ENCODE results near the gene DENND6B. TPM values are rescaled to one million over a fixed set of nuclear protein-coding genes. Genes with fewer than 3 reads are reported as not detected.
"Not testable (repeated sequence)": the region's sequence is repeated elsewhere in the genome, so short reads cannot be mapped to it uniquely, and the experiment has no call there.

The DENND6B gene
- polyA plus RNA-seq, 3 donors = 2.0 to 4.0 (median 2.5) TPM

- 8 to 13% (median 10%) methylated on average over 24 to 26 of the region's 26 CpGs for WGBS, 3 donors
- no peak overlapping the region for H3K27ac ChIP-seq (ENCODE audit: low read depth, low read length)
These were observed 15.3 kb upstream of the DENND6B start for GRCh38 chr22:50341977-50342650.

GRCh38 chr22:50339945-50340879, 13.4 kb upstream of the DENND6B start:
- no peak overlapping the region for H3K27ac ChIP-seq (ENCODE audit: low read depth, low read length)
- 77 to 84% (median 78%) methylated on average over 12 of the region's 12 CpGs for WGBS, 3 donors

GRCh38 chr22:50338860-50339462, 12.1 kb upstream of the DENND6B start:
- 95 to 98% (median 97%) methylated on average over 4 of the region's 4 CpGs for WGBS, 3 donors
- H3K27ac ChIP-seq (ENCODE audit: low read depth, low read length) = no peak overlapping the region

GRCh38 chr22:50338042-50338573, 11.3 kb upstream of the DENND6B start:
- H3K27ac ChIP-seq (ENCODE audit: low read depth, low read length) = no peak overlapping the region
- 98 to 99% (median 98%) methylated on average over 5 of the region's 5 CpGs for WGBS, 3 donors

- no peak overlapping the region for H3K27ac ChIP-seq (ENCODE audit: low read depth, low read length)
- WGBS, 3 donors = 95 to 97% (median 95%) methylated on average over 13 of the region's 13 CpGs
These were observed 10.6 kb upstream of the DENND6B start for GRCh38 chr22:50337262-50338041.

GRCh38 chr22:50334433-50334832, 7.6 kb upstream of the DENND6B start:
- 58 to 86% (median 83%) methylated on average over 5 of the region's 5 CpGs for WGBS, 3 donors

GRCh38 chr22:50329236-50329635, 2.4 kb upstream of the DENND6B start:
- WGBS, 3 donors = 88 to 97% (median 89%) methylated on average over 6 of the region's 6 CpGs

More at GRCh38 chr22:50334433-50334832, 7.6 kb upstream of the DENND6B start:
- H3K27ac ChIP-seq (ENCODE audit: low read depth, low read length) = not testable (repeated sequence)

GRCh38 chr22:50327711-50328019, 853 bp upstream of the DENND6B start:
- 61 to 76% (median 70%) methylated on average over 22 of the region's 22 CpGs for WGBS, 3 donors

More at GRCh38 chr22:50329236-50329635, 2.4 kb upstream of the DENND6B start:
- H3K27ac ChIP-seq (ENCODE audit: low read depth, low read length) = no peak overlapping the region

GRCh38 chr22:50326225-50326955, 422 bp downstream of the DENND6B start:
- no peak overlapping the region for H3K27ac ChIP-seq (ENCODE audit: low read depth, low read length)
- WGBS, 3 donors = 15 to 18% (median 17%) methylated on average over 38 to 56 of the region's 56 CpGs

More at GRCh38 chr22:50327711-50328019, 853 bp upstream of the DENND6B start:
- no peak overlapping the region for H3K27ac ChIP-seq (ENCODE audit: low read depth, low read length)

GRCh38 chr22:50325444-50326224, 1.2 kb downstream of the DENND6B start:
- WGBS, 3 donors = 83 to 87% (median 85%) methylated on average over 19 of the region's 19 CpGs
- H3K27ac ChIP-seq (ENCODE audit: low read depth, low read length) = no peak overlapping the region

- 94 to 98% (median 98%) methylated on average over 5 of the region's 5 CpGs for WGBS, 3 donors
- no peak overlapping the region for H3K27ac ChIP-seq (ENCODE audit: low read depth, low read length)
These were observed 2.9 kb downstream of the DENND6B start for GRCh38 chr22:50323900-50324299.

- 80 to 91% (median 85%) methylated on average over 8 to 9 of the region's 10 CpGs for WGBS, 3 donors
- H3K27ac ChIP-seq (ENCODE audit: low read depth, low read length) = not testable (repeated sequence)
These were observed 4.3 kb downstream of the DENND6B start for GRCh38 chr22:50322382-50323104.

- H3K27ac ChIP-seq (ENCODE audit: low read depth, low read length) = no peak overlapping the region
- WGBS, 3 donors = 87 to 89% (median 88%) methylated on average over 10 of the region's 10 CpGs
These were observed 6.0 kb downstream of the DENND6B start for GRCh38 chr22:50320671-50321325.

GRCh38 chr22:50320116-50320515, 6.7 kb downstream of the DENND6B start:
- H3K27ac ChIP-seq (ENCODE audit: low read depth, low read length) = no peak overlapping the region
- 89 to 91% (median 89%) methylated on average over 8 of the region's 8 CpGs for WGBS, 3 donors

GRCh38 chr22:50319503-50319951, 7.3 kb downstream of the DENND6B start:
- H3K27ac ChIP-seq (ENCODE audit: low read depth, low read length) = no peak overlapping the region
- WGBS, 3 donors = 85 to 95% (median 93%) methylated on average over 14 to 15 of the region's 15 CpGs

Measured in adipose tissue (tissue), 3 donors.